Activated B cell treated with CpG ODN at 0.5 μM for 24 hours (primary cell): Measurements from ENCODE around the gene KCNE4. TPM values are rescaled to one million over a fixed set of nuclear protein-coding genes. Genes with fewer than 3 reads are reported as not detected.

Source experiments
- ATAC-seq: fragments of 200-7000 bp; cut with Tn5 transposase; one replicate; pipeline ENCODE4 v1.10.0; 2021; ENCODE audit warnings: low read depth, mild to moderate bottlenecking, moderate library complexity
- CTCF ChIA-PET: fragments of 350-600 bp; sonication (Branson Sonifier 250); formaldehyde crosslinking; loops from one replicate; lab custom pipeline; 2021; ENCODE audit warnings: antibody characterized with exemption; lab: Charles Lee
- POLR2A ChIA-PET: fragments of 350-600 bp; sonication (Branson Sonifier 250); formaldehyde crosslinking; loops from one replicate; lab custom pipeline; 2021; ENCODE audit warnings: antibody characterized with exemption; lab: Charles Lee
- DNase-seq: peaks from one replicate; pipeline ENCODE4 v3.0.0; 2022
- H3K27ac Mint-ChIP-seq: one replicate; pipeline ENCODE4 v1.8.0; 2020; ENCODE audit warnings: mixed read lengths
- H3K27me3 Mint-ChIP-seq: one replicate; pipeline ENCODE4 v1.8.0; 2021; ENCODE audit warnings: mixed read lengths
- H3K36me3 Mint-ChIP-seq: one replicate; pipeline ENCODE4 v1.8.0; 2021; ENCODE audit warnings: low read depth, mixed read lengths
- H3K4me1 Mint-ChIP-seq: one replicate; pipeline ENCODE4 v1.8.0; 2021; ENCODE audit warnings: mixed read lengths
- H3K4me3 Mint-ChIP-seq: one replicate; pipeline ENCODE4 v1.8.0; 2020; ENCODE audit warnings: mild to moderate bottlenecking, mixed read lengths
- H3K9me3 Mint-ChIP-seq: one replicate; pipeline ENCODE4 v1.8.0; 2020; ENCODE audit warnings: mixed read lengths
- CTCF ChIP-seq: fragments of 200-600 bp; IDR thresholded peaks from one replicate; pipeline ENCODE4 v1.8.0; 2022; ENCODE audit warnings: antibody characterized with exemption, mild to moderate bottlenecking
- intact Hi-C: fragments of 100-400 bp; cut with micrococcal nuclease; formaldehyde crosslinking; loops from one replicate; pipeline ENCODE4 v1.15.1; 2024
- total RNA-seq: library from RNA; stranded (reverse); gene quantifications from 2 replicates; pipeline ENCODE4 v1.2.3, GENCODE V29; 2022

The KCNE4 gene
- total RNA-seq, 1 donor from 2014 or later, result not detected

- H3K27ac Mint-ChIP-seq, result no peak overlapping the region
- no peaks in the 10 kb centered on the region for H3K9me3 Mint-ChIP-seq
- intact Hi-C loops, result no loop called here
- ATAC-seq, result no peak
- H3K4me1 Mint-ChIP-seq, result no peaks in the 10 kb centered on the region
- no peaks in the 10 kb centered on the region for H3K36me3 Mint-ChIP-seq
- DNase-seq, result no peak
- no peaks in the 10 kb centered on the region for H3K27me3 Mint-ChIP-seq
- no peak for TF ChIP-seq CTCF
- ChIA-PET POLR2A (no interaction called here), CTCF (no interaction called here)
- no peak overlapping the region for H3K4me3 Mint-ChIP-seq
These were observed 14.7 kb downstream of the KCNE4 start for GRCh38 chr2:223066721-223067120.

GRCh38 chr2:223068071-223068470 lies 16.1 kb downstream of the KCNE4 start:
- TF ChIP-seq CTCF, result no peak
- Mint-ChIP-seq H3K4me3 (no peak overlapping the region), H3K27me3 (no peaks in the 10 kb centered on the region), H3K9me3 (no peaks in the 10 kb centered on the region), H3K4me1 (no peaks in the 10 kb centered on the region), H3K36me3 (no peaks in the 10 kb centered on the region), H3K27ac (no peak overlapping the region)
- no peak for ATAC-seq
- ChIA-PET POLR2A (no interaction called here), CTCF (no interaction called here)
- intact Hi-C loops, result no loop called here
- DNase-seq, result no peak

- Mint-ChIP-seq H3K27me3 (no peaks in the 10 kb centered on the region), H3K9me3 (no peaks in the 10 kb centered on the region), H3K4me1 (no peaks in the 10 kb centered on the region), H3K36me3 (no peaks in the 10 kb centered on the region), H3K4me3 (no peak overlapping the region), H3K27ac (no peak overlapping the region)
- no peak for TF ChIP-seq CTCF
- POLR2A ChIA-PET, result no interaction called here
- intact Hi-C loops, result no loop called here
- DNase-seq, result no peak
- CTCF ChIA-PET, result no interaction called here
- ATAC-seq, result no peak
These were observed 17.5 kb downstream of the KCNE4 start for GRCh38 chr2:223069465-223069864.

- ATAC-seq (no peak), DNase-seq (no peak)
- ChIA-PET POLR2A (no interaction called here), CTCF (no interaction called here)
- H3K4me3 Mint-ChIP-seq, result no peak overlapping the region
- no peaks in the 10 kb centered on the region for H3K27me3 Mint-ChIP-seq
- no peaks in the 10 kb centered on the region for H3K9me3 Mint-ChIP-seq
- no peak for TF ChIP-seq CTCF
- no peaks in the 10 kb centered on the region for H3K36me3 Mint-ChIP-seq
- no peak overlapping the region for H3K27ac Mint-ChIP-seq
- H3K4me1 Mint-ChIP-seq, result no peaks in the 10 kb centered on the region
- intact Hi-C loops, result no loop called here
These were observed 18.0 kb downstream of the KCNE4 start for GRCh38 chr2:223069988-223070387.

GRCh38 chr2:223071139-223071538 lies 19.1 kb downstream of the KCNE4 start:
- Mint-ChIP-seq H3K27ac (no peak overlapping the region), H3K4me3 (no peak overlapping the region), H3K4me1 (no peaks in the 10 kb centered on the region), H3K27me3 (no peaks in the 10 kb centered on the region), H3K9me3 (no peaks in the 10 kb centered on the region), H3K36me3 (no peaks in the 10 kb centered on the region)
- ATAC-seq (no peak), DNase-seq (no peak)
- TF ChIP-seq CTCF, result no peak
- ChIA-PET CTCF (no interaction called here), POLR2A (no interaction called here)
- intact Hi-C loops, result no loop called here
